Neural cell (in vitro differentiated cells): Measurements from ENCODE around the gene NTRK2. TPM values are rescaled to one million over a fixed set of nuclear protein-coding genes. Genes with fewer than 3 reads are reported as not detected.

Source experiments
- H2AFZ ChIP-seq: fragments of 200-600, 300-800 bp; sonication (generic), shearing (Covaris generic); 2 replicates; pipeline ENCODE4 v1.6.0; 2014; ENCODE audit warnings: low read depth, mild to moderate bottlenecking, antibody characterized with exemption, low read length, moderate library complexity
- H3F3A ChIP-seq: fragments of 200-600 bp; shearing (Covaris generic); 2 replicates; pipeline ENCODE4 v1.6.1; 2016; ENCODE audit warnings: mild to moderate bottlenecking, moderate library complexity, mixed read lengths, antibody characterized with exemption, low read length; ENCODE audit not compliant: insufficient read depth, poor library complexity, severe bottlenecking
- H3K27ac ChIP-seq: fragments of 200-600, 300-800 bp; sonication (generic), shearing (Covaris generic); 2 replicates; pipeline ENCODE4 v1.5.1; 2014; ENCODE audit warnings: mild to moderate bottlenecking, low read length, moderate library complexity
- H3K27me3 ChIP-seq: fragments of 300-800, 200-600 bp; sonication (generic), shearing (Covaris generic); 2 replicates; pipeline ENCODE4 v1.6.0; 2014; ENCODE audit warnings: mild to moderate bottlenecking, low read depth, low read length, moderate library complexity; ENCODE audit not compliant: insufficient read depth
- H3K36me3 ChIP-seq: fragments of 300-800, 200-600 bp; sonication (generic), shearing (Covaris generic); 2 replicates; pipeline ENCODE4 v1.5.1; 2014; ENCODE audit warnings: mild to moderate bottlenecking, antibody characterized with exemption, low read length, moderate library complexity; ENCODE audit not compliant: insufficient read depth
- H3K4me2 ChIP-seq: fragments of 300-800, 200-600 bp; sonication (generic), shearing (Covaris generic); 2 replicates; pipeline ENCODE4 v1.6.0; 2014; ENCODE audit warnings: mild to moderate bottlenecking, low read length
- H3K4me3 ChIP-seq: fragments of 300-800, 200-600 bp; sonication (generic), shearing (Covaris generic); 2 replicates; pipeline ENCODE4 v1.5.1; 2014; ENCODE audit warnings: mild to moderate bottlenecking, low read length, moderate library complexity
- H3K79me2 ChIP-seq: fragments of 200-600 bp; shearing (Covaris generic); replicated peaks from 2 replicates; pipeline ENCODE4 v1.6.0; 2014; ENCODE audit warnings: mild to moderate bottlenecking, low read length, moderate library complexity; ENCODE audit not compliant: insufficient read depth
- H3K9ac ChIP-seq: fragments of 300-800, 200-600 bp; sonication (generic), shearing (Covaris generic); 2 replicates; pipeline ENCODE4 v1.6.1; 2016; ENCODE audit warnings: mild to moderate bottlenecking, low read length, mixed read lengths
- H3K9me2 ChIP-seq: fragments of 200-600 bp; shearing (Covaris generic); 2 replicates; pipeline ENCODE4 v1.6.1; 2016; ENCODE audit warnings: mild to moderate bottlenecking, low read length, mixed read lengths; ENCODE audit not compliant: insufficient read depth
- H3K9me3 ChIP-seq: fragments of 200-600, 300-800 bp; sonication (generic), shearing (Covaris generic); 2 replicates; pipeline ENCODE4 v1.6.1; 2016; ENCODE audit warnings: mild to moderate bottlenecking, mixed run types, low read length, moderate library complexity, mixed read lengths
- H4K20me1 ChIP-seq: fragments of 200-600 bp; shearing (Covaris generic); 2 replicates; pipeline ENCODE4 v1.6.1; 2016; ENCODE audit warnings: mild to moderate bottlenecking, mixed run types; ENCODE audit not compliant: insufficient read depth
- EP300 ChIP-seq: fragments of 450-650 bp; conservative IDR thresholded peaks from 2 replicates; pipeline ENCODE4 v1.6.1; 2014; ENCODE audit warnings: antibody characterized with exemption, mild to moderate bottlenecking, moderate library complexity; ENCODE audit not compliant: poor library complexity, severe bottlenecking
- EZH2 ChIP-seq: fragments of 200-600, 300-800 bp; shearing (Covaris generic), sonication (generic); IDR thresholded peaks from 2 replicates; pipeline ENCODE4 v1.6.1; 2014; ENCODE audit warnings: antibody characterized with exemption, low read length, borderline replicate concordance, mild to moderate bottlenecking; ENCODE audit not compliant: insufficient read depth, poor library complexity, severe bottlenecking
- MXI1 ChIP-seq: fragments of 450-650 bp; conservative IDR thresholded peaks from 2 replicates; pipeline ENCODE4 v1.6.1; 2014; ENCODE audit warnings: antibody characterized with exemption, mild to moderate bottlenecking; ENCODE audit not compliant: poor library complexity, severe bottlenecking
- POLR2AphosphoS5 ChIP-seq: IDR thresholded peaks from 2 replicates; pipeline ENCODE4 v1.6.1; 2012
- RAD21 ChIP-seq: fragments of 450-650 bp; conservative IDR thresholded peaks from 2 replicates; pipeline ENCODE4 v1.6.1; 2014; ENCODE audit warnings: antibody characterized with exemption, mild to moderate bottlenecking, moderate library complexity
- SMC3 ChIP-seq: fragments of 450-650 bp; conservative IDR thresholded peaks from 2 replicates; pipeline ENCODE4 v1.6.1; 2014; ENCODE audit warnings: antibody characterized with exemption, mild to moderate bottlenecking, moderate library complexity; ENCODE audit not compliant: poor library complexity
- TAF1 ChIP-seq: IDR thresholded peaks from 2 replicates; pipeline ENCODE4 v1.6.1; 2012; ENCODE audit warnings: low read depth
- polyA plus RNA-seq: library from polyadenylated mRNA; depleted of rRNA; stranded (reverse); fragments of >200 nt; gene quantifications from 2 replicates; pipeline ENCODE4 v1.2.3, GENCODE V29; 2014
- TF ChIP-seq, protein P1 (sequence below): IDR thresholded peaks from 2 replicates; pipeline ENCODE4 v1.6.1; 2012; ENCODE audit warnings: borderline replicate concordance
- TF ChIP-seq, protein P2 (sequence below): fragments of 450-650 bp; IDR thresholded peaks from 2 replicates; pipeline ENCODE4 v1.5.1; 2014; ENCODE audit warnings: antibody characterized with exemption, mild to moderate bottlenecking, moderate library complexity; ENCODE audit not compliant: poor library complexity, severe bottlenecking

Gene NTRK2
- polyA plus RNA-seq, 1 donor from 2014 or later = 14.2 TPM

GRCh38 chr9:85062385-85063022, 393.0 kb downstream of the NTRK2 start:
- TF ChIP-seq EZH2 = no peak
- TF ChIP-seq RAD21 = no peak
- TF ChIP-seq TAF1 = no peak
- TF ChIP-seq EP300 = no peak
- TF ChIP-seq, protein P1, sequence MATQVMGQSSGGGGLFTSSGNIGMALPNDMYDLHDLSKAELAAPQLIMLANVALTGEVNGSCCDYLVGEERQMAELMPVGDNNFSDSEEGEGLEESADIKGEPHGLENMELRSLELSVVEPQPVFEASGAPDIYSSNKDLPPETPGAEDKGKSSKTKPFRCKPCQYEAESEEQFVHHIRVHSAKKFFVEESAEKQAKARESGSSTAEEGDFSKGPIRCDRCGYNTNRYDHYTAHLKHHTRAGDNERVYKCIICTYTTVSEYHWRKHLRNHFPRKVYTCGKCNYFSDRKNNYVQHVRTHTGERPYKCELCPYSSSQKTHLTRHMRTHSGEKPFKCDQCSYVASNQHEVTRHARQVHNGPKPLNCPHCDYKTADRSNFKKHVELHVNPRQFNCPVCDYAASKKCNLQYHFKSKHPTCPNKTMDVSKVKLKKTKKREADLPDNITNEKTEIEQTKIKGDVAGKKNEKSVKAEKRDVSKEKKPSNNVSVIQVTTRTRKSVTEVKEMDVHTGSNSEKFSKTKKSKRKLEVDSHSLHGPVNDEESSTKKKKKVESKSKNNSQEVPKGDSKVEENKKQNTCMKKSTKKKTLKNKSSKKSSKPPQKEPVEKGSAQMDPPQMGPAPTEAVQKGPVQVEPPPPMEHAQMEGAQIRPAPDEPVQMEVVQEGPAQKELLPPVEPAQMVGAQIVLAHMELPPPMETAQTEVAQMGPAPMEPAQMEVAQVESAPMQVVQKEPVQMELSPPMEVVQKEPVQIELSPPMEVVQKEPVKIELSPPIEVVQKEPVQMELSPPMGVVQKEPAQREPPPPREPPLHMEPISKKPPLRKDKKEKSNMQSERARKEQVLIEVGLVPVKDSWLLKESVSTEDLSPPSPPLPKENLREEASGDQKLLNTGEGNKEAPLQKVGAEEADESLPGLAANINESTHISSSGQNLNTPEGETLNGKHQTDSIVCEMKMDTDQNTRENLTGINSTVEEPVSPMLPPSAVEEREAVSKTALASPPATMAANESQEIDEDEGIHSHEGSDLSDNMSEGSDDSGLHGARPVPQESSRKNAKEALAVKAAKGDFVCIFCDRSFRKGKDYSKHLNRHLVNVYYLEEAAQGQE = no peak
- TF ChIP-seq, protein P2, sequence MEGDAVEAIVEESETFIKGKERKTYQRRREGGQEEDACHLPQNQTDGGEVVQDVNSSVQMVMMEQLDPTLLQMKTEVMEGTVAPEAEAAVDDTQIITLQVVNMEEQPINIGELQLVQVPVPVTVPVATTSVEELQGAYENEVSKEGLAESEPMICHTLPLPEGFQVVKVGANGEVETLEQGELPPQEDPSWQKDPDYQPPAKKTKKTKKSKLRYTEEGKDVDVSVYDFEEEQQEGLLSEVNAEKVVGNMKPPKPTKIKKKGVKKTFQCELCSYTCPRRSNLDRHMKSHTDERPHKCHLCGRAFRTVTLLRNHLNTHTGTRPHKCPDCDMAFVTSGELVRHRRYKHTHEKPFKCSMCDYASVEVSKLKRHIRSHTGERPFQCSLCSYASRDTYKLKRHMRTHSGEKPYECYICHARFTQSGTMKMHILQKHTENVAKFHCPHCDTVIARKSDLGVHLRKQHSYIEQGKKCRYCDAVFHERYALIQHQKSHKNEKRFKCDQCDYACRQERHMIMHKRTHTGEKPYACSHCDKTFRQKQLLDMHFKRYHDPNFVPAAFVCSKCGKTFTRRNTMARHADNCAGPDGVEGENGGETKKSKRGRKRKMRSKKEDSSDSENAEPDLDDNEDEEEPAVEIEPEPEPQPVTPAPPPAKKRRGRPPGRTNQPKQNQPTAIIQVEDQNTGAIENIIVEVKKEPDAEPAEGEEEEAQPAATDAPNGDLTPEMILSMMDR = no peak
- Histone ChIP-seq H3K9me2 (no peaks in the 10 kb centered on the region), H3K27ac (no peak overlapping the region), H2AFZ (no peak overlapping the region), H3K9me3 (no peaks in the 10 kb centered on the region), H3K9ac (no peak overlapping the region), H3K27me3 (no peaks in the 10 kb centered on the region), H3K4me3 (no peak overlapping the region), H3K4me2 (no peak overlapping the region), H3K79me2 (no peaks in the 10 kb centered on the region), H4K20me1 (no peaks in the 10 kb centered on the region), H3F3A (no peaks in the 10 kb centered on the region), H3K36me3 (no peaks in the 10 kb centered on the region)

DNA sequence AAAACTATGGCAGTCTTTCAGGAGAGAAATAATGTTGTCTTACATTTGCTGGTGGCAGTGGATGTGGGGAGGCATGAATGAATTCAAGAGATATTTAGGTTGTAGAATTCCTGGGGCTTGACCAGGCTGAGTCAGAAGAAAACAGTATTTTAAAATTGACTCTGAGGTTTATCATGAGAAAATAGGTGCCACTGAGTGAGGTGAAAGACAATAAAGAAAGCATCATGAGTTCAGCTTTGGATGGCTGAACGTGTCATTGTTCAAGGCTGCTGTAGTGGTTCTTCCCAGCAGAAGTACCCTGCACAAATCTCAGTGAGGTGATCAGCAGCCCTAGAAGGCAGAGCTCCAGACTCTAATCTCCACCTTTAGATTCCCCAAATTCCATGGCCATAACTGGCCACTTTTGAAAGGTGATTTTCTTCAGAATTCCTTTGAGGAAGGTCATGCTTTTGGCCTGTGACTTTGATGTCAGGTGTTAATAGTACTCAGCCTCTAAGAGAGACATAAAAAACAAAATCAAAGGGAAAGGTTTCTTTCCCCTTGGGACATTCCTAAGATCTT, 395.4 kb downstream of the NTRK2 start:
- Histone ChIP-seq H3K9me2 (no peaks in the 10 kb centered on the region), H2AFZ (no peak overlapping the region), H3K9ac (no peak overlapping the region), H4K20me1 (no peaks in the 10 kb centered on the region), H3F3A (no peaks in the 10 kb centered on the region), H3K36me3 (no peaks in the 10 kb centered on the region), H3K27me3 (no peaks in the 10 kb centered on the region), H3K9me3 (no peaks in the 10 kb centered on the region), H3K27ac (no peak overlapping the region), H3K79me2 (no peaks in the 10 kb centered on the region), H3K4me2 (no peak overlapping the region), H3K4me3 (no peak overlapping the region)
- TF ChIP-seq EZH2 = no peak

GRCh38 chr9:85067792-85068191, 398.3 kb downstream of the NTRK2 start:
- no peak overlapping the region for H3K4me2 ChIP-seq
- no peak overlapping the region for H3K9ac ChIP-seq
- no peaks in the 10 kb centered on the region for H3K36me3 ChIP-seq
- no peaks in the 10 kb centered on the region for H3K9me3 ChIP-seq
- TF ChIP-seq RAD21 = no peak
- no peak for TF ChIP-seq SMC3
- no peak for TF ChIP-seq TAF1
- TF ChIP-seq, protein P2 = no peak
- TF ChIP-seq EZH2 = no peak
- no peak for TF ChIP-seq POLR2AphosphoS5
- TF ChIP-seq MXI1 = no peak
- TF ChIP-seq, protein P1 = no peak
- TF ChIP-seq EP300 = no peak
- H3K79me2 ChIP-seq = no peaks in the 10 kb centered on the region
- no peak overlapping the region for H3K4me3 ChIP-seq
- H2AFZ ChIP-seq = no peak overlapping the region
- H3F3A ChIP-seq = no peaks in the 10 kb centered on the region
- no peaks in the 10 kb centered on the region for H3K9me2 ChIP-seq
- no peaks in the 10 kb centered on the region for H3K27me3 ChIP-seq
- no peaks in the 10 kb centered on the region for H4K20me1 ChIP-seq
- no peak overlapping the region for H3K27ac ChIP-seq
